ENCODE data around the gene ELOA.
"Not testable (repeated sequence)": the region's sequence is repeated elsewhere in the genome, so short reads cannot be mapped to it uniquely, and the experiment has no call there.

The ELOA gene, protein sequence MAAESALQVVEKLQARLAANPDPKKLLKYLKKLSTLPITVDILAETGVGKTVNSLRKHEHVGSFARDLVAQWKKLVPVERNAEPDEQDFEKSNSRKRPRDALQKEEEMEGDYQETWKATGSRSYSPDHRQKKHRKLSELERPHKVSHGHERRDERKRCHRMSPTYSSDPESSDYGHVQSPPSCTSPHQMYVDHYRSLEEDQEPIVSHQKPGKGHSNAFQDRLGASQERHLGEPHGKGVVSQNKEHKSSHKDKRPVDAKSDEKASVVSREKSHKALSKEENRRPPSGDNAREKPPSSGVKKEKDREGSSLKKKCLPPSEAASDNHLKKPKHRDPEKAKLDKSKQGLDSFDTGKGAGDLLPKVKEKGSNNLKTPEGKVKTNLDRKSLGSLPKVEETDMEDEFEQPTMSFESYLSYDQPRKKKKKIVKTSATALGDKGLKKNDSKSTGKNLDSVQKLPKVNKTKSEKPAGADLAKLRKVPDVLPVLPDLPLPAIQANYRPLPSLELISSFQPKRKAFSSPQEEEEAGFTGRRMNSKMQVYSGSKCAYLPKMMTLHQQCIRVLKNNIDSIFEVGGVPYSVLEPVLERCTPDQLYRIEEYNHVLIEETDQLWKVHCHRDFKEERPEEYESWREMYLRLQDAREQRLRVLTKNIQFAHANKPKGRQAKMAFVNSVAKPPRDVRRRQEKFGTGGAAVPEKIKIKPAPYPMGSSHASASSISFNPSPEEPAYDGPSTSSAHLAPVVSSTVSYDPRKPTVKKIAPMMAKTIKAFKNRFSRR

DNA sequence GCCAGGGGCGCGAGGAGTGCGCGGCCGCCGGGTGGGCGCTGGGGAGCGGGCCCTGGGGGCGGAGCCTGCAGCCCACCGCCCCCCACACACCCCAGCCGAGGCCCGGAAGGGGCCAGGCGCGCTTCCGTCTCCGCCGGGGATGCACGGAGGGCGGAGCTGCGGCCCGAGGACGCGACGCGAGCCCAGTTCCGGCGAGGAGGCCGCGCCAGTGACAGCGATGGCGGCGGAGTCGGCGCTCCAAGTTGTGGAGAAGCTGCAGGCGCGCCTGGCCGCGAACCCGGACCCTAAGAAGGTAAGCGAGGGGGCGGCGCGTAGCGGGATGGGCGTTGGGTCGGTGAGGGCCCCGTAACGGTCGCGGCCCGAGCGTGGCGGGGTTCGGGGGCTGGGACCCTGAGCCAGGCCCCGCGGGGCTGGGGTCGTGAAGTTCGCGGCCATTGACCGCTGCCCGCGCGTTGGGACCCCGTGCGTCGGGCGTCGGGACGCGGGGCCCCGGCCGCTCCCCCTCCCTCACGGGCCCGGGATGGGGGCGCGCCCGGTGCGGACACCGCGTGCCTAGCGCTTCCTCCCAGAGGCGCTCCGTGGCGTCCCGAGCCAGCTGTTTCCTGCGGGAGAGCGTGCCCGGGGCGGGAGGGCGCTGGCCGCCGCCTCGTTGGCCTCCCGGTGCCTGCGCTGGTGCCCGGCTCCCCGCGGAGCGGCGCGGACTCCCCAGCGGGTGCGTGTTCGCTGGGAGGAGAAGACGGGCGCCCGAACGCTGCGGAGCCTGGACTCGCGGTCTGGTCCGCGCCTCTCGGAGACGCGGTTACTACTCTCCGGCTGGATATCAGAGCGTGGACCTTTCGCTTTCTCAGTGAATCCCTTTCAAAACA is at the start of gene ELOA:
Gene ELOA, plus strand, starts transcription at position 185 of the 866 bp plus-strand sequence. Its CDS starts 33 bp downstream, at position 218.
- no peak for FAIRE-seq

DNA sequence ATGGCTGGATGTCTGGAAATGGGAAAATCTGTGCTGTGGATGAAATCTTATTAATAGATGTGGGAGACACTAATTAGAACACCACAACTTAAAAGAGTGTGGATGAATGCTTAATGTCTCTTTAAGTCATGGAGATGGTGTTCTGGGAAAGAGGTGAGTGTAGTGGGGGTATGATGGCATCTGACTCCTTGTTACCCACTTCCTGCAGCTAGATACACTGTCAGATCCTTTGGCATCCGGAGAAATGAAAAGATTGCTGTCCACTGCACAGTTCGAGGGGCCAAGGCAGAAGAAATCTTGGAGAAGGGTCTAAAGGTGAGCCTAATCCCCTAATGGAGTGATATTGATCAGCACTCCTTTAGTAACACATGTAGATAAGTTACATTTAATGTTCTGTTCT is 49.7 kb upstream of the ELOA start:
- no peak for FAIRE-seq

DNA sequence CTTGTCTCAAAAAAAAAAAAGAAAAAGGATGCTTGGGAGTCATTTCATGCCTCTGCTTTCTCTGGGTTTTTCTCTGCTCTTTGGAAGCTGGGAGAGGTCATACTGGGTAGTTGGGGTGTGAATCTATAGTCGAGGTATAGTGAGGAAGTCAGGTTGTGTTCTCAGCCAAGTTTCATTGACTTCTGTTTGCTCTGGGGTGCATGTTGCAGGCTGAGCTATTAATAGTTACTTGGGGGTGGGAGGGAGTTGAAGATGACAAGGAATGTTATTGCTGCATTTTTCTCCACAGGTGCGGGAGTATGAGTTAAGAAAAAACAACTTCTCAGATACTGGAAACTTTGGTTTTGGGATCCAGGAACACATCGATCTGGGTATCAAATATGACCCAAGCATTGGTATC is 48.9 kb upstream of the ELOA start:
- FAIRE-seq, result no peak

DNA sequence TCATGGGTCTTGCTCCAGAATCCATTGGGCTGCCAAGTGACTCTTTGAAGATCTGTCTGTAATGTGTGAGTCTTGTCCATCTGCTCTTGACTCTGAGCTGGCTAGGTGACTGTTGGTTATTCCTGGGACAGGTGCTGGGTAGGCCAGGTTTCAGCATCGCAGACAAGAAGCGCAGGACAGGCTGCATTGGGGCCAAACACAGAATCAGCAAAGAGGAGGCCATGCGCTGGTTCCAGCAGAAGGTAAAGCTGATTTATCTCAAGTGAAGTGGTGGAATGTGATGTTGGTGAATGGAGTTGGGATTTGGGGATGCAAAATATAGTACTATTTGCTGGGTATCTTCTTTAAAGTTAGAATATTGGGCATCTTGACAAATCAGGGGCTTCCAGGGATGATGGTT is 47.6 kb upstream of the ELOA start:
- no peak for FAIRE-seq

DNA sequence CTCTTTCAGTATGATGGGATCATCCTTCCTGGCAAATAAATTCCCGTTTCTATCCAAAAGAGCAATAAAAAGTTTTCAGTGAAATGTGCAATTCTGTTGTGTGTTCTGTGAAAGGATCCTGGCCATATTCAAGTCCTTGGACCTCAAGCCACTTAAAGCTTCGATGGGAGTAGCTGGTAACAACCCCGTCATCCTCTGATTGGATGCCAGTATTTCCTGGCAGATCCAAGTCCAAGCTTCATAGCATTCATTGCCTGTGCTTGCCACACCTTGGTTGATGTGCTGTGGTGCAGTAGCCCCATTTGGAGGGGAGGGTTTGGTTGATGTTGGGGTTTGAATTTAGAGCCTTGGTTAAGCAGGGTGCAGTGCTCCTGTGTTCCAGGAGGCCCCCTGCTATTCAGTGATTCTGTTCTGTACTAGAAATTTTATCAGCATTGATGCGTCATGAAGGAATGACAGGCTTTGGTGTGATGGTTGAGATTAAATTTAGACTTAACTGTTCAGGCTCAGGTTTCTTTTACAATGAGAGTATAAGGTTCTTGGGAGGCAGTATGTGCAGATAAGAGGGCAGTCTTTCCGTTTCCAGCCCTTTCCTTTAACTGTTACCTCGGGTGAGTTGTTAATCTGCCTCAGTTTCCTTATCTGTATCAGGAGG is 46.8 kb upstream of the ELOA start:
- no peak for FAIRE-seq

DNA sequence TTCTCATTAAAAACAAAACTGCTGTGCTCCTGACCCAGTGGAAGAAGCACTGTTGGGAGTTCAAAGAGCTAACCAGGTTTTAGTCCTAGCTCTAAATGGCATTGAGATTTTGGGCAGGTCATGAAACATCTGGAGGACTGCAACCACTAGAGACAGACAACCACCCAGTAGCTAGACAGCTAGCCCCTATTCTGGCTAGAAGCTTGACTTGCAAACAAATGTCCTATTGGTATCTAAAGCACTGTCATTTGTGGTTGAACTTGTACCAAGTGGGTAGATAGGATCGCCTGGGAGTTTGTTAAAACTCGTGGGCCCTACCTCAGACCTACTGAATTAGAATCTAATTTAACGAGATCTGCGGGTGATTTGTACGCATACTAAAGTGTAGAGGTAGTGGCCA is 44.8 kb upstream of the ELOA start:
- no peak for FAIRE-seq

DNA sequence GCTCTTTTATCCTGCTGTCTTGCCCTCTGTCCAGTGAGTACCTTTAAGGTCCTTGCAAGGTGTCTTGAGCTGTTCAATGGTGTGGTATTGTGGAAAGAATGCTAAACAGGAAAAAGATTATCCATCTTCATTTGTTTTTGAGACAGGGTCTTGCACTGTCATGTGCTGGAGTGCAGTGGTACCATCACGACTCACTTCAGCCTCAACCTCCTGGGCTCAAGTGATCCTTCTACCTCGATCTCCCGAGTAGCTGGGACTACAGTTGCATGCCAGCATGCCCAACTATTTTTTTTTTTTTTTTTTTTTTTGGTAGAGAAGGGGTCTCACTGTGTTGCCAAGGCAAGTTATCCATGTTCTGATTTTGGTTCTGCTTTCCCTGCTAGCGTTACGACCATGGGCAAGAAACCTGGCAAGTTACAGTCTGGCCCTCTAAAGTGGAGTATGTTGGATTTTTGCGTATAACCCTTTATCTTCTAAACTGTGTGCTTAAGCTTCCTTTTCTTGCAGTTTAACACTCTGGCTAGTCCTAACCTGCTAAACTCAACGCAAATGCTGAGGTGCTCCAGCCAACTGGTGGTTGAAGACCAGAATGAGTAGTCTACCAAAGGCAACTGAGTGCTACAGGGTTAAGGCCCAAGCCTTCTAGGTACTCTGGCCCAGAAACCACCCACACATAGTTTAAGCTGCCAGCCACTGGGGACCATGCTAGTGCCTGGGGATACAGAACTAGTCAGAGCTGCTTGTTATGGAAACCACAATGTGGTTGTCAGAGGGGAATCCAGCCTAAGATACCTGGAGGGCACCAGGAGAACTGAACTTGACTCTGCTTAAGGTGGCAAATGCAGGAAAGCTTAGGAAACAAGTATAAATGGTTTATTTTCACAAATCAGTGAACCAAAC is 43.7 kb upstream of the ELOA start:
- no peak for FAIRE-seq

DNA sequence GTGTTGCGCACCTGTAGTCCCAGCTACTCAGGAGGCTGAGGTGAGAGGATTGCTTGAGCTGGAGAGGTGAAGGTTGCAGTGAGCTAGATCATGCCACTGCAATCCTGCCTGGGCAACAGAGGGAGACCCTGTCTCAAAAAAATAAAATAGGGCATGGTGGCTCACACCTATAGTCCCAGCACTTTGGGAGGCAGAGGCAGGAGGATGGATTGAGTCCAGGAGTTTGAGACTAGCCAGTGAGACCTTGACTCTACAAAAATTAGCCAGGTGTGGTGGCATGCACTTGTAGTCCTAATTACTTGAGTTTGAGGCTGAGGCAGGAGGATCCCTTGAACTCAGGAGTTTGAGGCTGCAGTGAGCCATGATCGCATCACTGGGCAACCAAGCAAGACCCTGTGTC is 42.0 kb upstream of the ELOA start:
- no peak for FAIRE-seq

DNA sequence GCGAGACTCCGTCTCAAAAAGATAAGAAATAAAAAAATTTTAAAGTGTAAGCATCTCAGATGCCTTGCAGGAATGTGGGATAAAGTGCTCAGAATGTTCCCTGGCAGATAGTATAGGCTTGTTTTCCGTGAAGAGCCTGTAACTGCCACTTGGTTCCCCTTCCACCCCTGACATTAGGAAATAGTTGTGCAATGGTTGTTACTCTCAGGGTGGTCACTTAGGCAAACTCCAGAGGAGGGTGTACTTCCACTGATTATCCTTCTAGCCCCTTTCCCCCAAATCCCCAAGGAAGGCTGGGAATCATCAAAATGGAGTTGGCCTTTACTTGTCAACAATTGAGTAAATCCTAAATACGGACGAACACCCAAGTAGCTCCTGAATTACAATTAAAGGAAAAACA is 41.3 kb upstream of the ELOA start:
- no peak for FAIRE-seq

DNA sequence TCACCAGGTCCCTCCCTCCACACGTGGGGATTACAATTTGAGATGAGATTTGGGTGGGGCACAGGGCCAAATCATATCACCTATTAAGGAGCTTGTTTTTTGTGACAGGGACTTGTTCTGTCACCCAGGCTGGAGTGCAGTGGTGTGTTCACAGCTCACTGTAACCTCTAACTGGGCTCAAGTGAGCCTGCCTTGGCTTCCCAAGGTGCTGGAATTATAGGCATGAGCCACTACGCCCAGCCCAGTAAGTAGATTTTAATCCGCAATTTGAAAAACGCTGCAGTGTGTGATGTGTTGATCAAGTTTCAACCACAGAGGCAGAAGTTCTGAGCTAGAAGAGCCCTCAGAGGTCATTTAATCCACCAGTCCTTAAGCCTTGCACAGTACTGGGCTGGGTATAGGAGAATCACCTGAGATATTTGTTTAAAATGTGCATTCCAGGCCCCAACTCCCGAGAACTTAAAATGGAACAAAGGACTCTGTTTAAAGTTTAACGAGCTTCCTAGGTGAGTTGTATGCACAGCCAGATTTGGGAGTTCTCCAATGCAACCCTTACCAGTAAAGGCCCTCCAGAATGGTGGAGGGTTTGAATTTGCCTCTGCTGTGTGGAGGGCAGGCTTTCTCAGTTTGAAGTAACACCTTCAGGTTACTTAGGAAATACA is 38.3 kb upstream of the ELOA start:
- FAIRE-seq, result peak; percentile 94

DNA sequence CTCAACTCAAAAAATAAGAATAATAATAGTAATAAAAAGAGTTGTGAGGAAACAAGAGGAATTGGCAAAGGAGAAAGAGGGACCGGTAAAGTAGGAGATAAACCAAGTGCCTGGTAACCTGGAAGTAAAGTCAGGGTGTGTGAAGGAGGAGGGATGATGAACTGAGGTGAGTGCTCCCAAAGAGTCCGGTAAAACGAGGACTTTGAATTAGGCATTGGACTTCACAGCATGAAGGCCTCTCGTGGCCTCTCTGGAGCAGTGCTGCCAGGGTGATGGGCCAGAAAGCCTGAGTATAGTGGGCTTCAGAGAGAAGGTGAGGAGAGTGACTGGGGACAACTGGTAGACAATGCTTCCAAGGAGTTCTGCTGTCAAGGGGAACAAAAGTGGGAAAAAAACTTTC is 34.0 kb upstream of the ELOA start:
- FAIRE-seq, result no peak

DNA sequence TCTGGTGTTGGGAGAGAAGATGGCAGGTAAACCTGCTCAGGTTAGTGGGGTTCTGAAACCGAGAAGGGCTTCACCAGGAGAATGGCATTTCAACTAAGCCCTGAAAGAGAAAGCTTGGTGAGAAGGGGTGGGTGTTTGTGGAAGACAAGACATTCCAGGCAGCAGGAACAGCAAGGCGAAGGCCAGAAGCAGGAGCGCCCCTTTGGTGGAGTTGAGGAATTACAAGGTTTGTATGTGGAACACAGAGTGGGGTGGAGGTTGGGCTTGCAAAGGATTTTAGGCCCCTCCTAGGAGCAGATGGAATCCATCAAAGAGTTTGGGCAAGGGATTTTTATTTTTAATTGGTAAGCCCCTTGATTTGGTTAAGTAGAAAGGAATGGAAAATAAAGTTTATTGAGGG is 24.8 kb upstream of the ELOA start:
- peak; percentile 94 for FAIRE-seq

DNA sequence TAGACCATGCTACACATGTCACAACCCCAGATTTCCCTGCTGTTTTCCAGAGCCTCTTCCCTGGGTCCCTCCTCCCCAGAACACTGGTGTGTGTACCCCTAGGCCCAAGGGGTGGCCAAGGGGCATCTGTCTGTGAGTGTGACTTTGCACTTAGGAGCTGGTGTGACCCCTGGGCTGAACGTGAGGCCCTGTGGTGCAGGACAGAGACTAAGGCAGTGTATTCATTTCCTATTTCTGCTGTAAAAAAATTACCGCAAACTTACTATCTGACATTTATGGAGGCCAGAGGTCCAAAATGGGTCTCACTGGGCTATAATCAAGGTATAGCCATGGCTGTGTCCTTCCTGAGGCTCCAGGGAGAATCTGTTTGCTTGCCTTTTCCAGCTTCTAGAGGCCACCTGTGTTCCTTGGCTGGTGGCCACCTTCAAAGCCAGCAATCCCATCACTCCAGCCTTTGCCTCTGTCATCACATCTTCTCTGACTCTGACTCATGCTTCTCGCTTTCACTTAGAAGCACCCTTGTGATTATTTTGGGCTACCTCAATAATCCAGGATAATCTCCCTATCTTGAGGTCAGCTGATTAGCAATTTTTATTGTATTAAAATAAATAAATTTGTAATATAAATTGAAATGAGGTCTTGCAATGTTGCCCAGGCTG is 24.0 kb upstream of the ELOA start:
- FAIRE-seq, result no peak

DNA sequence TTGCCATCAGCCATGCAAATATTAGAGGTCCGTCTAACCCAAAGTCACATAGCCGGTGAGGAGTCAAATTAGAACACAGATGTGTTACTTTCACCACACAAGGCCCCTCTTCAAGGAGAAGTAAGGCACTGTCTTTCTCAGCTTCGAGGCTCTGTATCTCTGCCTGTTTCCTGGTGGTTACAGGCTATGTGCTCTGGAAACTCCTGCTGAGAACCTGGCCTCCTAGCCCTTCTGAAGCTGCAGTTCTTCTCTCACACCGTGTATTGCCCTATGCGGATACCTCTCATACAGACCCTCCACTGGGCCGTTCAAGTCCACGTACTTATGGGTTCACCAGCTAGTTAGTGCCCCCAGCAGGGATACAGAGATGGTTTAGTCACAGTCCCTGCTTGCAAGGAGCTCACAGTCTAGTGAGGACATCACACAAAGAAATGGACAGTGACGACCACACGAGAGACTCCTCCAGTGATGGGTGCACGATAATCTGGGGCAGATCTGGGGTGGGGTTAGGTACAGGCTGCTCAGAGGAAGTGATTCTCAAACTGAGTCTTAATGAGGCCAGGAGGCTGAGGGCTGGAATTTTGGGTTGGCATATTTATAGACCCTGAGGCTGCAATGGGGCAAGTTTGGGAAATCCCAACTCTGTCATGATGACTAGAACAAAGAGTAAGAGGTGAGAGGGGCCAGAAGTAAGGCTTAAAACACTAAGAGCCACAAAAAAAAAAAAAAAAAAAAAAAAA is 22.8 kb upstream of the ELOA start:
- no peak for FAIRE-seq

DNA sequence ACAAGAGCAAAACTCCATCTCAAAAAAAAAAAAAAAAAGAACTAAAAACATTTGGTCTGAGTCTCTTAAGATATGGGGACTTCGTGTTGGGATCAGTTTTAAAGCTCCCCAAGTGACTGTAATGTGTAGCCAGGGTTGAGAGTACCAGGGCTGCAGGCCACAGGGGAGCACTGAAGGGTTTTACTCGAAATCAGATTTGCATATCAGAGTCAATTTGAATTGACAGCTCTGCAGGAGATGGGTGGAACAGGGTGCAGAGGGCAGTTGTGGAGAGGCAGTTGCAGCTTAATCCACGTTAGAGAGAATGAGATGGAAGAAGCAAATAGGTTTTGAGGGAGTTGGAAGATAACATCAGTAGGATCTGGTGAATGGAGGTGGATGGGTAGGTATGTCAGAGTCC is 20.6 kb upstream of the ELOA start:
- FAIRE-seq, result no peak

DNA sequence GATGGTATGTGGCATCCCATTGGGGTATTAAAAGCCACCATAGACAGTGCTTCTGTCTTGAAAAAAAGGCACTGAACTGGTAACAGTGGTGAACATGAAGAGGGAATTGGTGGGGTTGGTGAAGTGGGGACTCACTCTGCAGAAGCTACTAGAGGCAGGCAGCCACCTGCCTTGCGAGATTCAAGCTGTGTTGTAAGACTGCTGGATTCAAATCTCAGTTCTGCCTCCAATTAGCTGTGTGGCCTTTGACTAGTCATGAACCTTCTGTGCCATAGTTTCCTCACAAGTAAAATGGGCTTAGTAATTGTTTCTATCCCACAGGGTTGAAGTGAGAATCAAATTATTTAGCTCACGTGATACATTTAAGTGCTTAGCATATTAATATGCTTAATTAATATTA is 16.6 kb upstream of the ELOA start:
- no peak for FAIRE-seq

DNA sequence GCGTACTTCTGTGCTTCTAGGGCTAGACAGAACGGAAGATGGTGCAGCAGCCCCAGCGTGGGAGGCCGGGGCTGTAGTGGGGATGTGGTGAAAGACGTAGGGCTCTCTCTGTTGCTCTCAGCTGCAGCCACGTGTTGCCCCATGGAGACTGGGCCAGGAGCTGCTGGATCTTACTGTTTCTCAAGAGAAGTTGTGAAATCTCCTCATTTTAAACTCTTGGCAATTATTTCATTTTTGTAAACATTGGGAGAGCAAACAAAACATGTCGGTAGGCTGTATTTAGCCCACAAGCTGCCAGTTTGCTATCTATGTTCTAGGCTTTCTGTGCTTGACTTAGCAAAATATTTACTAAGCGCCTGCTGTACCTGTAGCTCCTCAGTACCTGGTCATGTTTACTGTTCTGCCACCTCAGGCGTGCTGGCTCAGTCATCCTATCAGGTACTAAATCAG is 15.9 kb upstream of the ELOA start:
- no peak for FAIRE-seq

DNA sequence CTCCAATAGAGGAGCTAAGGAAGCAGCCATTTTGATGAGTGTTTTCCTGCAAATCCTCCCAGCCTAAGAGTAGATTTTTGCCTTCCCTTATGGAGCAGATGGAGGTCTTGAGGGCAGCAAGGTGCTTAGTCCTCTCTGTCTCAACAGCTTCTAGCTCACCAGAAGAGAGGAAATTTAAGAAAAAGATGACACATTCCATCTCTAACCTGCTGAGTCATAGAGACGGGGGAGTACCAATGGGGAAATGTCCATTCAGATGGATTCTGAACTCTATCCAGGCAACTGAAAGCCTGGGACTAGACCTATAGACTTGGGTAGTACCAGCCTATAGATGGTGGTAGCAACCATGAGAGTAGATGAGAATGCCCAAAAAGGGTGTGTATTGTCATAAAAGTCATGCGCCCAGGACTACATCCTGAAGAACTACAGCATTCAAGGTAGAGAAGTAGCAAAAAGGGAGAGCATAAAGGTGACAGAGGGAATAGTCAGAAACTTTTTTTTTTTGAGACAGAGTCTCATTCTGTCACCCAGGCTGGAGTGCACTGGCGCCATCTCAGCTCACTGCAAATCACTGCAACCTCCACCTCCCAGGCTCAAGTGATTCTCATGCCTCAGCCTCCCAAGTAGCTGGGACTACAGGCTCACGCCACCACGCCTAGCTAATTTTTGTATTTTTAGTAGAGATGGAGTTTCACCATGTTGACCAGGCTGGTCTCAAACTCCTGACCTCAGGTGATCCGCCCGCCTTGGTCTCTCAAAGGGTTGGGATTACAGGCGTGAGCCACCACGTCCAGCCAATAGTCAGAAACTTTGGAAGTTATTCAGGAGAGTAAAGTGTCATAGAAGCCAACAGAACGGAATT is 10.7 kb upstream of the ELOA start:
- FAIRE-seq, result no peak

DNA sequence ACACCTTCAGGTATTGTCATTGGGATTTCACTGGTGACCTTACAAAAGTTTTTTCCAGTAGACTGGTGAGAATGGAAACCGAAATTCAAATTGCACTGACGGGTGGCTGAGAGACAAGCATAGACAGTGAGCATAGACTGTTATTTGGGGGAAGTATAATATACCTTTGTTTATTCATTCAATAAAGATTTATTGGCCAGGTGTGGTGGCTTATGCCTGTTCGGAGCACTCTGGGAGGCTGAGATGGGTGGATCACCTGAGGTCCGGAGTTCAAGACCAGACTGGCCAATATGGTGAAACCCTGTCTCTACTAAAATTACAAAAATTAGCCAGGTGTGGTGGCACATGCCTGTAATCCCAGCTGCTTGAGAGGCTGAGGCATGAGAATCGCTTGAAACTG is 10.0 kb upstream of the ELOA start:
- not testable (repeated sequence) for FAIRE-seq
